ENCODE data around the gene SF3B6.
"Not testable (repeated sequence)": the region's sequence is repeated elsewhere in the genome, so short reads cannot be mapped to it uniquely, and the experiment has no call there.

DNA sequence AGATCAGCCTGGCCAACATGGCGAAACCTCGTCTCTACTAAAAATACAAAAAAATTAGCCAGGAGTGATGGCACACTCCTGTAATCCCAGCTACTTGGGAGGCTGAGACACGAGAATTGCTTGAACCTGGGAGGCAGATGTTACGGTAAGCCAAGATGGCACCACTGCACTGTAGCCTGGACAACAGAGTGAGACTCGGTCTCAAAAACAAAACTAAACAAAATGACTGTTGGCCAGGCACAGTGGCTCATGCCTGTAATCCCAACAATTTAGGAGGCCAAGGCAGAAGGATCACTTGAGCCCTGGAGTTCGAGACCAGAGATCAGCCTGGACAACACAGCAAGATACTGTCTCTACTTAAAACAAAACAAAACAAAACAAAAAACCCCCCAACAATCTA, 33.0 kb downstream of the SF3B6 start:
- not testable (repeated sequence) for TF ChIP-seq CTCF (conservative IDR thresholded peaks at IDR 0.05; ENCODE audit: low read length); EZH2phosphoT487 (IDR thresholded peaks at IDR 0.05; ENCODE audit: borderline replicate concordance)
